GM18909 (cell line): ENCODE measurements around the gene IFIH1.
A peak's percentile ranks its signal among the peaks of the same experiment; 100 is the strongest.

ENCODE experiments used
- ATAC-seq: cut with Tn5 transposase; IDR thresholded peaks from one replicate; pipeline ENCODE4 v1.9.1; 2021; ENCODE audit warnings: mild to moderate bottlenecking; ENCODE audit not compliant: unreplicated experiment, poor library complexity

The IFIH1 gene

GRCh38 chr2:162226836-162227235 lies 91.6 kb downstream of the IFIH1 start:
- no peak for ATAC-seq

DNA sequence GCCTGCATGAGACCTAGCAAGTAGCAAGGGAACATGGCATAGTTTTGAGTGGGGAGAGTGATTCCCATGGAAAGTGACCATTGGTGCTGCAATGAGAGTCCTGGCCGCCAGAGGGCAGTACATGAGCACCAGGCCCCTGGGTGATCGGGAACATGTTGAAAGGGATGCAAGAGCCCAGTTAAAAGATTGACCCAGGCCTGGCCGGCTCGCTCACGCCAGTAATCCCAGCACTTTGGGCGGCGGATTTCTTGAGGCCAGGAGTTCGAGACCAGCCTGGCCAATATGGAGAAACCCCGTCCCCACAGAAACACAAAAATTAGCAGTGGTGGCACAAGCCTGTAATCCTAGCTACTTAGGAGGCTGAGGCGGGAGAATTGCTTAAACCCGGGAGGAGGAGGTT lies 97.4 kb downstream of the IFIH1 start:
- peak; percentile 97 for ATAC-seq

DNA sequence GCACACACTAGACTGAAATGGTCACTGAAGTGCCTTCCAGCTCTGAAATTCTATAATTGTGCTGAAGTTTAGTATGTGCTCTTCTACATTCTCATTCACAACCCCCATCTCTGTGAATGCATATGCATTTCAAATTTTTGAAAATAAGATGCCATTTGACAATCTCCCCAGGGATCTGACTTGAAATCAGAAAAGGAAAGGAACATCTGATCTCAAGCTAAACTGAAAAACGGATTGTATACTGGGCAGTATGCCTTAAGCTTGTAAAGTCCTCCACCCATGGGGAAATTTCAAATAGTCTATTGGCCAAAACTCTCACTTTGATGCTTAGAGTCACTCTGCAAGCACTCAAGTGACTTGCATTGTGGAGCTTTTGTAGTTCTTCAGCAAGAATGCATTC lies 98.1 kb downstream of the IFIH1 start:
- ATAC-seq, result no peak

DNA sequence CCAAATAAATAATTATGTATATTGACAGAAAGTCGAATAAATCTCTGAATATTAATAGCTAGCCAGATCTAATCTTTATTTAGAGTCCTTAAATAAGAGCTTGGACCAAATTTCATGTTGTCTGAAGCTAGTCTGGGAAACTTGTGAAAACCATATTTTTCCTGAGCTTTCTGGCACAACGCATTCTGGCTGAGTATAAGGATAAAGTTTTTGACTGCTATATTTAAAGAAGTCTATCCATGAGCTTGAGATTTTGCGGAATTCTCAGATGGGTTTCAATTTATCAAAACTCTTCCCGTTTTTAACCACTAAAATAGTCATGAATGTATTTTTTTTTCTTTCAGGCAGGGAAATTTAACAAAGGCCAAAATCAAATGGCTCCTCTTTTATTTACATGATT lies 99.1 kb downstream of the IFIH1 start:
- ATAC-seq, result no peak

DNA sequence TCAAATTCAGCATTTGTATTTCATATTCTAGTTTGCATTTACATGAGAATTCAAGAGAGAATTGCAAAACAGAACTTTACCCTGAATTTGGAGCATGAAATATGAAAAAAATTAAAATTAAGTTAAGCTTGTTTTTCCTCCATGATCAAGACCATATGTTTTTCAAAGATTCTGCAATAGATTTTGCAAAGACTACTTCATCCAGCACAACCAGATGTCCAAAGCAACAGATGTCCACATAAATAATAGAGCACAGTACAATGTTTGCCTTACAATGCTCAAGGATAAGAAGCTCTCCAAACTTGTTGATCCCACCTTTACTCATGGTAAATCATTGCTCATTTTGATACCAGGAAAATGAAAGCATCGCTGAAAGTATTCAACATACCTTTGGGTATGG lies 100.9 kb downstream of the IFIH1 start:
- ATAC-seq, result no peak
